CD4-positive, alpha-beta T cell treated with Interleukin-21 for 1 hour (primary cell): Measurements from ENCODE around the gene UQCC3.
A peak's percentile ranks its signal among the peaks of the same experiment; 100 is the strongest.

Experiments used
- DNase-seq: peaks from one replicate; pipeline ENCODE4 v3.0.0-alpha.2; 2020

The UQCC3 gene

GRCh38 chr11:62705413-62705812 lies 33.9 kb downstream of the UQCC3 start:
- no peak for DNase-seq

DNA sequence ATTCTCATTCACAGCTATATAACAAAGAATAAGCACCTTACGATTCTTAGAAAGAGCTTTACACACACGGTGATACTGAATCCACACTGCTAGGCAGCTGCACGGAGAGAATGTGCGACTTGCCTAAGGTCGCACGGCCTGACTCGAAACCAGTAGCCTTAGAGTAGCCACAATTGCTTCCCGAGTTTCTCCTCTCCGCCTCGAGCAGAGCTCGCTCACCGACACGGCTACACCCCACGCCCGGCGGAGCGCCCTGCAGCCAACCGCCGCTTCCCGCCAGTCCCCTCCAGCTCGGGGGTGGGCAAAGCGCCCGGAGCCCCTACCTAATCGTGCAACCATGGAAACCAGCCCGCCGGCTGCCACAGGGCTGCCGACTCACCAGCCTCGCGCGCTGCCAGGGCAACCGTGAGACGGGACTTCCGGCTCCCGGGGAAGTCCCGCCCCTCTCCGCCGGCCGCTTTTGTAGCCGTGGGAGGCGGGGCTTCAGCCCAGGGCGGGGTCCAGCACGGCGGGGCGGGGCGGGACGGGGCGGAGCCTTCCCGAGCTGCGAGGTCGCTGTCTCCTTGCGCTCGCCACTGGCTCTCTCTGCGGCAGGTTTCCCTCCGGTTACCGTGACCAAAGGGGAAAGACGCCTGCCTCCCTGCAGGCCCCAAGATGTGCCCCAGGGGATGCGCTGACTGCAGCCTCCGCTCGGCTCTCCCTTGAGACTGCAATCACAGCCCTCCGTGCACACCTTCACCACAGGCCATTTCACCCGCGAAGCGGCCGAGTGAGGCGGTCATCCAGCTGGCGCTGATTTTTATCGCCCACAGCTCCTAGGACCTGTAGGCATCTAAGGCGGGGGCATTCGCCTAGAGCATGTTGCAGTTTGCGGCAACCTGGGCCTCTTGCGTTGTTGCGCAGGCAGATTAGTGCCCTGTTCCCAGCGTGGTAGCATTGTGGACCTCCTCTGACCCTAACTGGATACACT lies 34.7 kb downstream of the UQCC3 start:
- peak; percentile 94 for DNase-seq

- no peak for DNase-seq
Measured at GRCh38 chr11:62706850-62707247, 35.4 kb downstream of the UQCC3 start.

DNA sequence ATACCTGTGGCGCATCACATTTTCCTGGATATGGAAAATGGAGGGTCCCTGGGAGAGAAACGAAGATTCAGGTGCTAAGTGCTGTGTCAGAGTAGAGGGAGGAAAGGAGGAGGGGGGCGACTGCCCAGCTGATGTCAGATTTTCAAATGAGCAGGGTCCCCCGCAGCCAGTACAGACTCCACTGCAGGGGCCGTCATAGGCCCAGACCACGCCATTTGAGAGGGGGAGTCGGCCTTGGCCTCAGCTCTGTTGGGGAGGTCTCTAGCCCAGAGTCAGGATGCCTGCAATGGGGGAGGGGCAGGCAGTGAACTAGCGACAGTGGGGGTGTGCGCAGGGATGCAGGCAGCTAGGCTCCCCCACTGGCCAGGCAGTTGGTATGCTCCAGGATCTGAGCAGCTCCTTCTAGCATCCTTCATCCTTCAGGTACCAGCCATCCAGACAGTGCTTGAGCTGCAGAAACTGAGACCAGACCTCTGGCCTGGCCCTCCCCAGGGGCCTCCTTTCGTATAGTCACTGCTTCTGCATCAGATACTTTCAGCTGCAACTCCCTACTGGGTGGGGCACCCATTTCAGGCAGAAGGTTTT lies 35.9 kb downstream of the UQCC3 start, which contains the start of the genes BSCL2 and GNG3:
BSCL2 (minus strand) TSS at position 148 of the 585 bp plus-strand sequence. CDS start 229 bp downstream, outside the sequence.
GNG3 (plus strand) TSS at position 400 of the 585 bp plus-strand sequence. CDS start 620 bp downstream, outside the sequence.
- DNase-seq, result no peak

GRCh38 chr11:62708392-62708791 lies 36.9 kb downstream of the UQCC3 start:
- DNase-seq, result no peak

DNA sequence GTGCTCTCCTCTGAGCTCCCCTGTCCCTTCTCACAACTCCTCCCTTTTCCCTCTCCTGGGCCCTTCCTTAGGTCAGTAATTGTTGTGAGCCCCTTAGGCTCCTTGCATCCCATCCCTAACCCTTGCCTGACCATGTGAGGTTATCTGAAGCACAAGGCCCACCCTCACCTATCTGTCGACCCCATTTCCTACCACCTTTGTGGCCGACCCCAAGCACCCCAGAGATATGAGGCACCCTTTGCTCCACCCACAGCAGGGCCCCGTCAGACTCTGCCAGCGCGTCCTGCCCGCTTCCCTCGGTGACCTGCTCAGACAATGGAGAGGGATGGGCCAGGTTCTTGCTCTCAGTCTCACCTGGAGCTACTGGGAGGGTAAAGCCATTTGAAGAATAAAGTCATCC lies 37.3 kb downstream of the UQCC3 start:
- peak; percentile 59 for DNase-seq

GRCh38 chr11:62709247-62710000 lies 38.0 kb downstream of the UQCC3 start:
- DNase-seq, result peak; percentile 99

DNA sequence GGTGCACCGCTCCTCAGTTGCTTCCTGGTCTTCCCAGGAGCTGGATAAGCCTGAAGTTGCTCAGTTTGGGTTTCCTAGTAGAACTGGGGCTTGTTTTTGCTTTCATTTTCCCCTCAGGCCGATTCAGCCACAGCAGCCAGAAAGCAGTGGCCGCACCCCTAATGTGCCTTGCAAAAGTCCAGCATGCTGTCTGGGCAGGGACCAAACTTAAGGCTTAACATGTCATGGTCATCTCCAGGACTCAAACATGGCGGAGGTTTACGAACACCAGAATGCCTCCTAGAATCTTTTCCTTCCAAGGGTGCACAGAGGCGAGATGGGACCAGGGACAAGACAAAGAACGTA lies 38.5 kb downstream of the UQCC3 start:
- DNase-seq, result peak; percentile 41

DNA sequence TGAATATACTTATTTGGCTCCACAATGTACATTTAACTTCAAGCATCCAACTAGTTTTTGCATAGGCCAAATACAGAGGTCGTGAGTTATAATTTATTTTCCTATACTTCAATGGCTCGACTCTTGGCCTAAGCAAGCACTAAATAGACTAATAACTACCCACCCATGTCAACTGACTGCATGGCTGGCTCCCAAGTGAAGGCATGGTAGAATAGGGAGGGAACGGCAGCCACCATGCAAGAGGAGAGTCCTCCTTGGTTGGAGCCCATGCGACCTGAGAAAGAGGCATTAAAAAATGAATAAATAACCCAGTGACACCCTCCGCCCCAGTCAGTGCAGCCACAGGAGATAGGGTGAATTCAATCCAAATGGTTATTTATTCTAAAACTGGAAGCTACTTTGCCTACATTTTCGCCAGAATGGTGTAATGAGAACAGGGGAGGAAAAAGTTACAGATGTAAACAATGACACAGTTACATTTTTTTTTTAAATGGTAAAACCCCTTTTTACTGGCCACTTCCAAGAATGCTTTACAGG lies 40.9 kb downstream of the UQCC3 start:
- no peak for DNase-seq

GRCh38 chr11:62712861-62713260 lies 41.4 kb downstream of the UQCC3 start:
- no peak for DNase-seq

- DNase-seq, result no peak
Measured at GRCh38 chr11:62713343-62713742, 41.9 kb downstream of the UQCC3 start.

DNA sequence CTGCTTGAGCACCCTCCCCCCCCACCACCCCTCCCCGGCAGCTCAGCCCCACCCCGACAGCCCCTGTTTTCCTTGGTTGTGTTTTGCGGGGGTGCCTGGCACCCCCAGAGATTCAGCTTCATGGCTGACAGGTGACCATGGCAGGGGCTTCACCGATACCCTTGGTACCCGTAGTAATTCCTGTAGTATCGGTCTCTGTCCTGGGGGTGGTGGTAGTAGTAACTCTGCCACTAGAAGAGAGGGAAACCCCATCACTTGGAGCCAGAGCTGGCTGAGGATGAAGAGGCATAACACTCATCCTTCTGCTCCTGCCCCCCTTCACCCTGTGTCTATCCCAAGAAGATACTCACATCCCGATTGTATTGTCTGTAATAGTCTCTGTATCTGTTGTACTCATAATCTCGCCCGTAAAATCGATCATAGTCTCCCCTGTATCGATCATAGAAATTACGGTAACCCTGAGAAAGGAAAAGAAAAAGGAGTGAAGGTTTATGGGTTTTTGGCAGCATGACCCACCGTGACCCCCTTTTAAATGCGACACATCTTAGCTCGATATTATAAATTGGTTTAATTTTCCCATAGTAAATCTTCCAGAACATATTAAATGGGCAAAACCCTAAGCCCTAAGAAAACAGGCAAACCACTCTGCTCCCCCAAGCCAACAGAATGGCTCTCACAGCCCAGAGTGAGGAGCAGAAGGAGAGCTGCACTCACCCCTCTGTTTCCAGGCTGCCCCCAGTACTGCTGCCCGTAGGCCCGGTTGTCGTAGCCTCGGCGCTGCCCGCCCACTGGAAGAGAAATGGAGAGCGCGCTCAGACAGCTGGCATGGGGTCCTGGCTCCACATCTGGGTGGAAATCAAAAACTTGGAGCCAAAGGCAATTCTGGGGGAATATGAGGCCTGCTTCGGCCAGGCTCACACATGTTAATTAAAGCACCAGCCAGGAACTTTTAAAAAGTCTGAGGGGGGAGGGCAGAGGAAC lies 44.0 kb downstream of the UQCC3 start:
- DNase-seq, result no peak

GRCh38 chr11:62716206-62716605 lies 44.7 kb downstream of the UQCC3 start:
- DNase-seq, result no peak

GRCh38 chr11:62716816-62717215 lies 45.3 kb downstream of the UQCC3 start:
- no peak for DNase-seq

DNA sequence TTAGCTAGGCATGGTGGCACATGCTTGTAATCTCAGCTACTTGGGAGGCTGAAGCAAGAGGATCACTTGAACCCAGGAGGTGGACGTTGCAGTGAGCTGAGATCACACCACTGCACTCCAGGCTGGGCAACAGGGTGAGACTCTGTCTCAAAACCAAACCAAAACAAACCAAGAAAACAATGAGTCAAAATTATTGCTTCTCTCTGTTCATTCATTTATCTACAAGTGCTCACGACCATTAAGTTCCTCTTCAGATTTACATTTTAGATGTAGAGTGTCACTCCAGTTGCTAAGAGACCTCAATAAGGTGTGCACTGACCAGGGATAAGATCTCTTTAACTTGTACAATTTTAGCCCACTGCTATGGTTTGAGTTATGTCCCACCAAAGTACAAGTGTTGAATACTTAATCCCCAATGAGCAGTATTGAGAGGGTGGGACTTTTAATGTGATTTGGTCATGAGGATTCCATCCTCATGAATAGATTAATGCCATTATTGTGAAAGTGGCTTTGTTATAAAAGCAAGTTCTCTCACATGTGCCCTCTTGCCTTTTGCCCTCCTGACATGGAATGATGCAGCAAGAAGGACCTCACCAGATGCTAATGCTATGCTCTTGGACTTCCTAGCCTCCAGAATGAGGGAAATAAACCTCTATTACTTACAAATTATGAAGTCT lies 48.0 kb downstream of the UQCC3 start:
- no peak for DNase-seq

DNA sequence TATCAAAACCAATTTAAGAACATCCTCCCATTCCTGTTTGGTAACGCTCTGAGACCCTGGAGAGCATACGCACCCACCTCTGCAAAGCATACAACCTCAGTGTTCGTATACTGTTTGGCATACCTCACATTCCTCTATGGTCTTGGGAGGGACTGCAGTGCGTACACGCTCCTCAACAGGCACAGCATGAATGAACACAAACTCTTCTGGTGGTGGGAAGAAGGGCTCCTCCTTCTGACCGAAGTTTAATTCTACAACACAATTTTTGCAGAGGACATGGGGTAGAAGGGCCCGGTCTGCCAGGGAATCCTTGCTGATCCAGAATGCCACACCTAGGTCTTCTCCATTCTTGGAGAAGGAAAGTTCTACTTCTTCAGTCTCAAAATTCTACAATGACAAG lies 50.5 kb downstream of the UQCC3 start:
- DNase-seq, result no peak
